K562 (cell line): ENCODE results near the gene SEC14L3. TPM values are rescaled to one million over a fixed set of nuclear protein-coding genes. Genes with fewer than 3 reads are reported as not detected.

Experiments used
- ARID2 ChIP-seq: fragments of 450-650 bp; IDR thresholded peaks from 2 replicates; pipeline ENCODE4 v1.6.1; 2017; ENCODE audit warnings: antibody characterized with exemption, mild to moderate bottlenecking
- BCOR ChIP-seq: fragments of 450-650 bp; IDR thresholded peaks from 2 replicates; pipeline ENCODE4 v1.6.1; 2016
- CBFA2T3 ChIP-seq: fragments of 450-650 bp; IDR thresholded peaks from 2 replicates; pipeline ENCODE4 v1.6.1; 2017
- CREB3 ChIP-seq: fragments of 450-650 bp; conservative IDR thresholded peaks from 2 replicates; pipeline ENCODE4 v1.6.1; 2016; ENCODE audit warnings: missing genetic modification characterization, low read depth, mild to moderate bottlenecking, missing compliant biosample characterization, moderate library complexity
- JUNB ChIP-seq: fragments of 450-650 bp; formaldehyde crosslinking; conservative IDR thresholded peaks from 2 replicates; pipeline ENCODE4 v1.4.0; 2020; ENCODE audit warnings: mild to moderate bottlenecking
- KDM4B ChIP-seq, 2 experiments: fragments of 450-650 bp in 1 of 2; sonication (generic) in 1 of 2; IDR thresholded peaks; 2 replicates each; pipeline ENCODE4 v1.6.1; 2016 to 2017; ENCODE audit warnings: borderline replicate concordance in 2 of 2, antibody characterized with exemption in 1 of 2, low read depth in 1 of 2, mild to moderate bottlenecking in 1 of 2
- PATZ1 ChIP-seq: fragments of 250-450 bp; sonication (Bioruptor Pico); IDR thresholded peaks from 2 replicates; pipeline ENCODE4 v1.5.0; 2020; ENCODE audit warnings: mild to moderate bottlenecking, borderline replicate concordance
- RHOXF2B ChIP-seq: fragments of 250-450 bp; sonication (Bioruptor Pico); conservative IDR thresholded peaks from 2 replicates; pipeline ENCODE4 v1.5.1; 2021
- SFPQ ChIP-seq: fragments of 200-400 bp; formaldehyde crosslinking; IDR thresholded peaks from 2 replicates; pipeline ENCODE4 v1.6.1; 2017; ENCODE audit warnings: mild to moderate bottlenecking, low read depth, low read length, moderate library complexity
- SNRNP70 ChIP-seq: fragments of 200-400 bp; formaldehyde crosslinking; optimal IDR thresholded peaks from 2 replicates; pipeline ENCODE3; 2017; ENCODE audit warnings: low read depth, low read length
- TAL1 ChIP-seq: fragments of 450-650 bp; IDR thresholded peaks from 2 replicates; pipeline ENCODE4 v1.6.1; 2016; ENCODE audit warnings: mild to moderate bottlenecking
- TSC22D4 ChIP-seq: fragments of 450-650 bp; IDR thresholded peaks from 2 replicates; pipeline ENCODE4 v1.6.1; 2016; ENCODE audit warnings: missing genetic modification characterization, missing biosample characterization, control low read depth
- ZNF232 ChIP-seq: sonication (generic); formaldehyde crosslinking; IDR thresholded peaks from 2 replicates; pipeline ENCODE4 v1.8.0; 2022; ENCODE audit warnings: mild to moderate bottlenecking, missing genetic modification reagents
- ZNF740 ChIP-seq, 3 experiments: fragments of 200-800 bp in 1 of 3; sonication (Bioruptor generic) in 1 of 3; sonication (generic) in 1 of 3; formaldehyde crosslinking in 1 of 3; IDR thresholded peaks; 2 replicates each; pipeline versions ENCODE4 v1.6.1 to v1.8.0; 2016 to 2022; ENCODE audit warnings: mild to moderate bottlenecking in 2 of 3, missing compliant biosample characterization in 2 of 3, missing genetic modification characterization in 2 of 3, missing genetic modification reagents in 1 of 3
- ZZZ3 ChIP-seq: fragments of 450-650 bp; IDR thresholded peaks from 2 replicates; pipeline ENCODE4 v1.6.1; 2016; ENCODE audit warnings: antibody characterized with exemption, mild to moderate bottlenecking, moderate library complexity
- polyA plus RNA-seq, 8 experiments: library from polyadenylated mRNA; depleted of rRNA in 4 of 8; stranded (reverse) in 5 of 8; unstranded in 3 of 8; fragments of >200 nt; fragmentation: Nextera tagmentation in 2 of 8; fragmentation: Illumina TruSeq in 1 of 8; extraction: Ambion mirVana in 2 of 8; extraction: Trizol in 1 of 8; gene quantifications; 2 replicates each; pipeline versions ENCODE4 v1.2.1 to v1.2.3, GENCODE V29; 2011 to 2014; ENCODE audit warnings: inconsistent platforms in 1 of 8, missing spikeins in 1 of 8
- total RNA-seq, 7 experiments: library from RNA; depleted of rRNA in 6 of 7; stranded (reverse); fragments of >200 nt in 6 of 7; fragmentation: Illumina TruSeq in 2 of 7; extraction: Trizol in 2 of 7; gene quantifications; 2 replicates each; pipeline versions ENCODE4 v1.2.1 to v1.2.3, GENCODE V29; 2011 to 2021; ENCODE audit warnings: low replicate concordance in 1 of 7
- TF ChIP-seq, protein P1 (sequence below): fragments of 450-650 bp; IDR thresholded peaks from 2 replicates; pipeline ENCODE4 v1.6.1; 2016; ENCODE audit warnings: missing biosample characterization, missing genetic modification characterization
- TF ChIP-seq, protein P2 (sequence below): fragments of 150-350 bp; conservative IDR thresholded peaks from 2 replicates; pipeline ENCODE4 v1.6.1; 2014; ENCODE audit warnings: low read length

The SEC14L3 gene
- total and polyA plus RNA-seq, 9 of the 15 experiments (the other 6 are each of a cell fraction or from before 2014, with no cell fraction given), result not detected

GRCh38 chr22:30425616-30426387, 46.0 kb downstream of the SEC14L3 start, which contains the start of gene MTFP1 (continued):
- TF ChIP-seq CREB3 (tag) (no peak), ZZZ3 (no peak), ARID2 (no peak), ZNF740 (CRISPR knock-in tag; IDR thresholded peaks at IDR 0.05) (no peak), ZNF740 (tag; IDR thresholded peaks at IDR 0.05) (no peak), BCOR (no peak), KDM4B (IDR thresholded peaks at IDR 0.05; ENCODE audit: borderline replicate concordance in 2 of 2, low read depth in 1 of 2) (no peak), SNRNP70 (no peak), SFPQ (no peak), PATZ1 (CRISPR knock-in tag) (no peak), RHOXF2B (no peak), TAL1 (no peak), TSC22D4 (tag) (no peak), ZNF232 (CRISPR knock-in tag) (no peak), JUNB (CRISPR knock-in tag) (no peak), CBFA2T3 (no peak)
- TF ChIP-seq, protein P1, sequence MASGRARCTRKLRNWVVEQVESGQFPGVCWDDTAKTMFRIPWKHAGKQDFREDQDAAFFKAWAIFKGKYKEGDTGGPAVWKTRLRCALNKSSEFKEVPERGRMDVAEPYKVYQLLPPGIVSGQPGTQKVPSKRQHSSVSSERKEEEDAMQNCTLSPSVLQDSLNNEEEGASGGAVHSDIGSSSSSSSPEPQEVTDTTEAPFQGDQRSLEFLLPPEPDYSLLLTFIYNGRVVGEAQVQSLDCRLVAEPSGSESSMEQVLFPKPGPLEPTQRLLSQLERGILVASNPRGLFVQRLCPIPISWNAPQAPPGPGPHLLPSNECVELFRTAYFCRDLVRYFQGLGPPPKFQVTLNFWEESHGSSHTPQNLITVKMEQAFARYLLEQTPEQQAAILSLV (tag), result no peak
- TF ChIP-seq, protein P2, sequence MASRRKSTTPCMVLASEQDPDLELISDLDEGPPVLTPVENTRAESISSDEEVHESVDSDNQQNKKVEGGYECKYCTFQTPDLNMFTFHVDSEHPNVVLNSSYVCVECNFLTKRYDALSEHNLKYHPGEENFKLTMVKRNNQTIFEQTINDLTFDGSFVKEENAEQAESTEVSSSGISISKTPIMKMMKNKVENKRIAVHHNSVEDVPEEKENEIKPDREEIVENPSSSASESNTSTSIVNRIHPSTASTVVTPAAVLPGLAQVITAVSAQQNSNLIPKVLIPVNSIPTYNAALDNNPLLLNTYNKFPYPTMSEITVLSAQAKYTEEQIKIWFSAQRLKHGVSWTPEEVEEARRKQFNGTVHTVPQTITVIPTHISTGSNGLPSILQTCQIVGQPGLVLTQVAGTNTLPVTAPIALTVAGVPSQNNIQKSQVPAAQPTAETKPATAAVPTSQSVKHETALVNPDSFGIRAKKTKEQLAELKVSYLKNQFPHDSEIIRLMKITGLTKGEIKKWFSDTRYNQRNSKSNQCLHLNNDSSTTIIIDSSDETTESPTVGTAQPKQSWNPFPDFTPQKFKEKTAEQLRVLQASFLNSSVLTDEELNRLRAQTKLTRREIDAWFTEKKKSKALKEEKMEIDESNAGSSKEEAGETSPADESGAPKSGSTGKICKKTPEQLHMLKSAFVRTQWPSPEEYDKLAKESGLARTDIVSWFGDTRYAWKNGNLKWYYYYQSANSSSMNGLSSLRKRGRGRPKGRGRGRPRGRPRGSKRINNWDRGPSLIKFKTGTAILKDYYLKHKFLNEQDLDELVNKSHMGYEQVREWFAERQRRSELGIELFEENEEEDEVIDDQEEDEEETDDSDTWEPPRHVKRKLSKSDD, result no peak
